GM19455 (cell line): ENCODE results near the gene PLCG1.
"Not testable (repeated sequence)": the region's sequence is repeated elsewhere in the genome, so short reads cannot be mapped to it uniquely, and the experiment has no call there.

ENCODE experiments used
- ATAC-seq: cut with Tn5 transposase; IDR thresholded peaks from one replicate; pipeline ENCODE4 v1.9.1; 2021; ENCODE audit not compliant: unreplicated experiment

The PLCG1 gene

GRCh38 chr20:41124451-41125094 is 12.8 kb upstream of the PLCG1 start:
- no peak for ATAC-seq

GRCh38 chr20:41125530-41126457 is 11.5 kb upstream of the PLCG1 start:
- no peak for ATAC-seq

- no peak for ATAC-seq
These were observed 10.6 kb upstream of the PLCG1 start for GRCh38 chr20:41126719-41127118.

GRCh38 chr20:41128317-41128716 is 9.0 kb upstream of the PLCG1 start:
- ATAC-seq = not testable (repeated sequence)

GRCh38 chr20:41131594-41132387 is 5.6 kb upstream of the PLCG1 start:
- no peak for ATAC-seq

- ATAC-seq = not testable (repeated sequence)
These were observed 5.0 kb upstream of the PLCG1 start for GRCh38 chr20:41132388-41132775.

- peak; percentile 41 for ATAC-seq
These were observed 3.5 kb upstream of the PLCG1 start for GRCh38 chr20:41133709-41134361.

GRCh38 chr20:41134362-41135186 is 2.8 kb upstream of the PLCG1 start:
- no peak for ATAC-seq

- ATAC-seq = no peak
These were observed 2.0 kb upstream of the PLCG1 start for GRCh38 chr20:41135187-41135887.

- ATAC-seq = no peak
These were observed 1.3 kb upstream of the PLCG1 start for GRCh38 chr20:41135888-41136679.

- ATAC-seq = peak; percentile 21
These were observed 501 bp downstream of the PLCG1 start for GRCh38 chr20:41137614-41138474.

GRCh38 chr20:41138475-41139226 is 1.3 kb downstream of the PLCG1 start:
- ATAC-seq = no peak

- ATAC-seq = no peak
These were observed 2.1 kb downstream of the PLCG1 start for GRCh38 chr20:41139227-41140093.

GRCh38 chr20:41140226-41141133 is 3.1 kb downstream of the PLCG1 start:
- ATAC-seq = no peak
